SU-DHL-6 (cell line): ENCODE measurements around the gene JSRP1.

Experiments used
- CTCF ChIP-seq: fragments of 200-600 bp; sonication (generic); IDR thresholded peaks from one replicate; pipeline ENCODE4 v1.5.1; 2017; ENCODE audit warnings: antibody characterized with exemption, mild to moderate bottlenecking, low read length, moderate library complexity; ENCODE audit not compliant: insufficient read depth, poor library complexity, severe bottlenecking
- EZH2phosphoT487 ChIP-seq: fragments of 200-600 bp; sonication (generic), shearing (Covaris generic); conservative IDR thresholded peaks from 2 replicates; pipeline ENCODE4 v1.6.1; 2018; ENCODE audit warnings: mild to moderate bottlenecking, antibody characterized with exemption, low read length, moderate library complexity, mixed read lengths

- TF ChIP-seq CTCF, result no peak
- no peak for TF ChIP-seq EZH2phosphoT487
Observed at GRCh38 chr19:2226840-2227360, 29.3 kb downstream of the JSRP1 start.
